D721Med (cell line): Measurements from ENCODE around the gene LILRA6.
"Not testable (repeated sequence)": the region's sequence is repeated elsewhere in the genome, so short reads cannot be mapped to it uniquely, and the experiment has no call there.

ENCODE experiments used
- DNase-seq: peaks from one replicate; pipeline ENCODE4 v3.0.0; 2011; ENCODE audit warnings: low spot score; ENCODE audit not compliant: insufficient read length
- FAIRE-seq: peaks from 2 replicates; lab custom pipeline; 2011; peaks lifted over from hg19 to GRCh38; lab: Jason Lieb, UNC
- TF ChIP-seq, protein P1 (sequence below): IDR thresholded peaks from 2 replicates; pipeline ENCODE4 v1.5.1; 2012; ENCODE audit warnings: mild to moderate bottlenecking, control low read depth; ENCODE audit not compliant: insufficient read depth; ENCODE audit errors: missing control alignments

Gene LILRA6

GRCh38 chr19:54230031-54230430 is 12.6 kb downstream of the LILRA6 start:
- FAIRE-seq, result no peak
- TF ChIP-seq, protein P1, sequence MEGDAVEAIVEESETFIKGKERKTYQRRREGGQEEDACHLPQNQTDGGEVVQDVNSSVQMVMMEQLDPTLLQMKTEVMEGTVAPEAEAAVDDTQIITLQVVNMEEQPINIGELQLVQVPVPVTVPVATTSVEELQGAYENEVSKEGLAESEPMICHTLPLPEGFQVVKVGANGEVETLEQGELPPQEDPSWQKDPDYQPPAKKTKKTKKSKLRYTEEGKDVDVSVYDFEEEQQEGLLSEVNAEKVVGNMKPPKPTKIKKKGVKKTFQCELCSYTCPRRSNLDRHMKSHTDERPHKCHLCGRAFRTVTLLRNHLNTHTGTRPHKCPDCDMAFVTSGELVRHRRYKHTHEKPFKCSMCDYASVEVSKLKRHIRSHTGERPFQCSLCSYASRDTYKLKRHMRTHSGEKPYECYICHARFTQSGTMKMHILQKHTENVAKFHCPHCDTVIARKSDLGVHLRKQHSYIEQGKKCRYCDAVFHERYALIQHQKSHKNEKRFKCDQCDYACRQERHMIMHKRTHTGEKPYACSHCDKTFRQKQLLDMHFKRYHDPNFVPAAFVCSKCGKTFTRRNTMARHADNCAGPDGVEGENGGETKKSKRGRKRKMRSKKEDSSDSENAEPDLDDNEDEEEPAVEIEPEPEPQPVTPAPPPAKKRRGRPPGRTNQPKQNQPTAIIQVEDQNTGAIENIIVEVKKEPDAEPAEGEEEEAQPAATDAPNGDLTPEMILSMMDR, result no peak
- DNase-seq, result no peak

DNA sequence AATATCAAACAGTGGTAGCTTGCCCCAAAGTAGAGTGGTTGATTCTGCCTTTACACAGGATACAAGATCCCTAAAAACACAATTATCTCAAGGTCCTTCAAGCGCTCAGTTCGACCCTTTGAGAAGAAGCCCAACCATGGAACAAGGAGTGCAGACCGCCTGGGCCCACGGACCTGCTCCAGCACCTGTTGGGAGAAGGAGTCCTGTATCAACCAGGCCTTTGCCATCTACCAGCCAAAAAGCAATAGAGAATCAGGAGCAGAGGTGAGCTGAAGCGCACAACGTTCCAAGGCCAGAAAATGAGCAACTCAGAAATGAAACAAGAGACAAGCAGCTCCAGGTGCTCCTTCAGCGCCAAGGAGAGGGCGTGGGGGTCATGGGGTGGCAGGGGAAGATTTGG is 13.4 kb downstream of the LILRA6 start:
- FAIRE-seq (no peak), DNase-seq (no peak)
- TF ChIP-seq, protein P1, result no peak

GRCh38 chr19:54224619-54225018 is 18.0 kb downstream of the LILRA6 start:
- not testable (repeated sequence) for FAIRE-seq, DNase-seq

DNA sequence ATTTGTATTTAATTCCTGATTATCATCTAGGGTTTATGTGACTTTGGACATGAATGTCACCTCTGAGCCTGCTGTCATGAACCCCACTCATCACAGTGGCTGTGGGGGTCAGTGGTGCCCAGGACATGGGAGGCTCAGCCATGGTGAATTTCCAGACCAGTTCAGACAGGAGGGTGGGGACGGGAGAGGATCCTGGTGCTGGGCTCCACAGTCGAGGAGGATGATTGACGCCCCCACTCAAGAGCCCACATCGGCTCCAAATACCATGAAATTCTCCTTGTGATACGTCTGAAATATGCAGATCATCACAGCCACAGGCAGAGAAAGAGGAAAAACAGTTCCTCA is 18.7 kb downstream of the LILRA6 start:
- not testable (repeated sequence) for FAIRE-seq, DNase-seq

- not testable (repeated sequence) for DNase-seq, FAIRE-seq
These were observed 19.2 kb downstream of the LILRA6 start for GRCh38 chr19:54223277-54223936.

GRCh38 chr19:54222474-54223276 is 19.9 kb downstream of the LILRA6 start, which contains the start of gene LILRB3:
LILRB3 (minus strand) TSS chr19:54223007; CDS start chr19:54222976, 31 bp downstream.
- FAIRE-seq, DNase-seq: not testable (repeated sequence)

GRCh38 chr19:54221947-54222346 is 20.6 kb downstream of the LILRA6 start:
- FAIRE-seq, DNase-seq: not testable (repeated sequence)

GRCh38 chr19:54219702-54220101 is 22.9 kb downstream of the LILRA6 start:
- not testable (repeated sequence) for FAIRE-seq, DNase-seq

DNA sequence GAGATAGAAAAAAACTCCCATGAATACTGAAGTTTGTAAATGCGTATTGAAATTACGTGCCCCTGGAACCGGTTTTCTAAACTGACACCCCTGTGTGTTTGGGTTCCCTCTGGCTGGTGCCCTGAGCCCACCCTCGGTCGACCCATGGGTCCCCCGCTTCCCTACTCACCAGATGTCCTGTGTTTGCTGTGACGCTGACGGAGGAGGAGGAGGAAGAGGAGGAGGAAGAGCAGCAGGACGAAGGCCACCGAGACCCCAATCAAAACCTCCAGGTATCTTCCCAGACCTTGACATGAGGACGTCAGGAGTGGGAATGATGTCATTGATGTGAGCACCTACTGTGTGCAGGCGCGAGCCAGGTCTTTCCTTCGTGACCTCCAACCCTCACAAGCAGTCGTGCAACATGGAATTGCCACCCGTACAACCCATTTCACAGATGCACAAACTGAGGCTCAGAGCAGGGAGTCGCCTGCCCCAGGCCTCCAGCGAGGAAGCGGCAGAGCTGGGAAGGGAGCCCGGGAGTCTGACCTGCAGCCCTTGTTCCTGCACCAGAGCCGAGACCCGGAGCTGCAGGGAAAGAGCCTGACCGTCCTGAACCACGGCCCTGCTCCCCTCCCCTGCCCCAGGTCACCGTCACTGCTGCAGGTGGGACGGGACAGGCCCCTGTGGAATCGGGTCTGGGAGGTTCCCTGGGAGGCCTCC is 23.5 kb downstream of the LILRA6 start:
- DNase-seq, result no peak
- TF ChIP-seq, protein P1, result no peak
- FAIRE-seq, result no peak

DNA sequence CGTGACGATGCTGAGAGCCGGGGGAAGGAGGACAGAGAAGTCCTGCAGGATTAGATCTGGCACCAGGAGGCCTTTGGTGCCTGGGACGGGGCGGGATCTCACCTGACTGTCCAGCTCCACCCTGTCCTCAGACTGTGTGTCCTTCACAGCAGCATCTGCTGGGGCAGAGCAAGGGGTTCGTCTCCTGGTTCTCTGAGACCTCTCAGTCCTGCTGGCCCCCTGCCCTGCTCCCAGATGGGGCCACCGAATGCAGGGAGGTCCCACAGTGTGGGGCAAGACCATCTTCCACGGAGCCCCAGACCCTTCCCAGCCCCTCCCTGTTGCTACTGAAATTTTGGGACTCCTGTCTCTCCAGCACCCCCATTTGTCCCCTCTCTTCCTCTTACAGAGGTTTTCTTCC is 24.3 kb downstream of the LILRA6 start:
- FAIRE-seq, result no peak
- no peak for DNase-seq
- TF ChIP-seq, protein P1, result no peak

- not testable (repeated sequence) for FAIRE-seq, DNase-seq
These were observed 24.9 kb downstream of the LILRA6 start for GRCh38 chr19:54217517-54218247.
